DMS79 treated with DMSO at 0.1 percent for 48 hours (cell line): ENCODE measurements around the gene SLC5A9.
"Not testable (repeated sequence)": the region's sequence is repeated elsewhere in the genome, so short reads cannot be mapped to it uniquely, and the experiment has no call there.

Experiments
- DNase-seq: peaks from one replicate; lab custom pipeline; 2025; lab: John Stamatoyannopoulos, UW

Gene SLC5A9

DNA sequence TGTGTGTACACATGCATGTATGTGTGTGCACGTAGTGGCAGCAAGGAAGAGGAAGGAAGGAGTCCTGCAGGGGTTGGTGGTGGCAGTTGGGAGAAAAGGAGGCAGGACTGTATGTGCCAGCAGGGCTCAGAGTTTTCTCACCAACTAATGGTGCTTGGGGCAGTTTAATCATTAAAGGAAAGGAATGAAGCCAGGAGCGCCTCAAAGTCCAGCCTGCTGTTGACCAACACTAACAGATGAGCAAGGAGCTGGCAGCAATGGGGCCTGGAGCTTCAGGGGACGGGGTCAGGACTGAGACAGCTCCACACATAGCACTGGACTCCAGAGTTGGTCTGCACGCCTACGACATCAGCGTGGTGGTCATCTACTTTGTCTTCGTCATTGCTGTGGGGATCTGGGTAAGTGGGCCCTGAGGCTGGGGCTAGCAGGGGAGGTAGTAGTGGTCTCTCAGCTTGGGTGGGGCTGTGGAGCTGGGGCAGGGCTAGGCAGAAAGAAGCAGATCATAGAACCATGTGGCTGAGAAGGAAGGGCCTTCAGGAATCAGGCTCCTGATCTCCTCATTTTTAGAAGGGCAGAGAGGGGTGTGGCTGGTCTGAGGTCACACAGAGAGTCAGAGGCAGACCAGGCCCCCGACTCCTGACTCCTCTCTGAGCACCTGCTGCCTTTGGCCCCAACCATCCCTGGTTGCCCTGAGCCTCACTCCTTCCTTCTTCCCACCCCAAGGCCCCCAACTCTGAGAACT lies at the start of gene SLC5A9:
Gene SLC5A9, plus strand, starts transcription at position 216 of the 742 bp plus-strand sequence. Its CDS starts 21 bp downstream, at position 237.
- no peak for DNase-seq

DNA sequence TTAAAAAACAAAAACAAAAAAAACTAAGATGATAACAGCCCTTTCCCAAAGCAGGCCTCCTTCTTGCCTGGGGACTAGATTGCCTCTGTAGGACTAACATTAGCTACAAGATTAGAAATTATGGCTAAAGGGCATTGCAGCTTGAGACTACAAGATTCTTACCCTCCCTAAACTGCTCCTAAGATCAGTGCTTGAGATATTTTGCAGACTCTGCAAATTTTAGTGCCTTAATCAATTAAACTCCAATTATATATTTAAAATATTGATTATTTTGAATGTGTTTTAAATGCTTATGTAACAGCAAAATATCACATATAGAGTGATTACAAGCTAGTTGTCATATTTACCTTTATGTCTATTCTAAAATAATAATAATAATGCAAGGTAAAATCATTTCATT lies 47.4 kb upstream of the SLC5A9 start:
- no peak for DNase-seq

DNA sequence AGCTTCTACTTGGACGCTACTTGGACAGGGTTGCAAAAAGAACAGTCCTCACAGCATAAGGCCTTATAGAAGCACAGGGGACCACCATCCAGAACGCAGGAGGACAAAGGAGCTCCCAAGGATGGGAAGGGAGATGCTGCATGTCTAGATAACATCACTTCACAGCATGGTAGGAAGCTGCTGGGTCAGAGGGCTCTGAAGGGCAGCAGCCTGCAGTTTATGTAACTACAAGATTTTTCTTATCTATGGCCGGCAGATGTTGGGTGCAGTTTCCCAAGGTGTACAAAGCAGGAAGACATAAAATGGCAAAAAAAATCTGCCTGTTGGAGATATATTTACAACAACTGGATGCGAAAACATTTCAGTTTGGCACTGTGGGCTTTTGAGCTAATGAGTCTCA lies 45.3 kb upstream of the SLC5A9 start:
- no peak for DNase-seq

DNA sequence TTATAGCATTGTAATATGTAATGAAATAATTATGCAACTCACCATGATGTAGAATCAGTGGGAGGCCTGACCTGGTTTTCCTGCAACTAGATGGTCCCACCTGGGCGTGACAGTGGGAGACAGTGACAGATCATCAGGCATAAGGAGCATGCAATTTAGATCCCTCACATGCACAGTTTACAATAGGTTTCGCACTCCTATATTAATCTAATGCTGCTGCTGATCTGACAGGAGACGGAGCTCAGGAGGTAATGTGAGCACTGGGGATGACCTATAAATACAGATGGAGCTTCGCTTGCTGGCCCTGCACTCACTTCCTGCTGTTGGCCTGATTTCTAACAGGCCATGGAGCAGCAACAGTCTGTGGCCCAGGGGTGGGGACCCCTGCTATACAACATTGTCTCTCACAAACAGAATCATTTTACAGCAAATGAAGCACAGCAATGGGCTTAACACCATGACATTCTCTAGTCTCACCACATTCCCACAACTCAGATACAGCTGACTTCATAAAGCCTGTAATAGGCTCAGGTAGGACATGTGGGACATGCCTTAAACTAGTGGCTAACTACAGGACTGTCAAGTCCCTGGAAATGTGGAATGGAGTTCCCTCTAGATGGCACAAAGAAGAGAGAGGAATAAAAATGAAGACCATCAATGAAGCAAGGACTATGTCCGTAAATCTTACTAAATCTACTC lies 40.7 kb upstream of the SLC5A9 start:
- peak; percentile 80 for DNase-seq

DNA sequence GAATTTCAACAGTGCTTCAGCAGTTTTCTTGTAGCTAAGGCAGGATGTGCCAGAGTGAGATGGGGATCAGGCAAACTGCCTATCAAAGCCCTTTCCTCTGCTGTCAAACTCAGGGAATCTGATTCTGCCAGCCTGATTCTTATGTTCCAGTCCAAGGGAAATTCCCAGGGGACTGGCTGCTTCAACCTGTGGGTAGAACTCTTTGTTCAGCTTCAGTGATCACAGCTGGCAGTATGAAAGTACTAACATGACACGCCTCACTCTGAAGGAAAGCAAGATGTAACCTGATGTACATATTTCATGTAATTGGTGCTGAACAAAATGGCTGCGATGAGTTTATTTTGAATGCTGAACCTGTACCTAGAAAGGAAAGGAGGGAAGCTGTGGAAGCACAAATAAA lies 40.1 kb upstream of the SLC5A9 start:
- peak; percentile 96 for DNase-seq

DNA sequence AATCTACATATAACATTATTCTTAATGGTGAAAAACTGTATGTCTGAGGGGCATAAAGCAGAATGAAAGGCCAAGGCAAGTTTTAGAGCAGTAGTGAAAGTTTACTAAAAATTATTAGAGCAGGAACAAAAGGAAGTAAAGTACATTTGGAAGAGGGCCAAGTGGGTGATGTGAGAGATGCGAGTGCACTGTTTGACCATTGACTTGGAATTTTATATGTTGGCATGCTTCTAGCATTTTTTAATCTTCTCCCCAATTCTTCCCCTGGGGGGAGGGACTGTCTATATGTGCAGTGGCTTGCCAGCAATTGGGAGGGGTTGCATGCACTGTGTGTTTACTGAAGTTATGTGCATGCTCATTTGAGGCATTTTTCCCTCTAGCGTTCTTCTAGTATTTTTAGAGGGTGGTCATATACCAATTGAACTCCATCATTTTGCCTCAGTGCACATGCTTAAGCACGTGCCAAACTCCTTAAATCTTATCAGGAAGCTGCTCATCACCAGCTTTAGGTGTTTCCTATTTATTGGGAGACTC lies 36.1 kb upstream of the SLC5A9 start:
- DNase-seq = no peak

DNA sequence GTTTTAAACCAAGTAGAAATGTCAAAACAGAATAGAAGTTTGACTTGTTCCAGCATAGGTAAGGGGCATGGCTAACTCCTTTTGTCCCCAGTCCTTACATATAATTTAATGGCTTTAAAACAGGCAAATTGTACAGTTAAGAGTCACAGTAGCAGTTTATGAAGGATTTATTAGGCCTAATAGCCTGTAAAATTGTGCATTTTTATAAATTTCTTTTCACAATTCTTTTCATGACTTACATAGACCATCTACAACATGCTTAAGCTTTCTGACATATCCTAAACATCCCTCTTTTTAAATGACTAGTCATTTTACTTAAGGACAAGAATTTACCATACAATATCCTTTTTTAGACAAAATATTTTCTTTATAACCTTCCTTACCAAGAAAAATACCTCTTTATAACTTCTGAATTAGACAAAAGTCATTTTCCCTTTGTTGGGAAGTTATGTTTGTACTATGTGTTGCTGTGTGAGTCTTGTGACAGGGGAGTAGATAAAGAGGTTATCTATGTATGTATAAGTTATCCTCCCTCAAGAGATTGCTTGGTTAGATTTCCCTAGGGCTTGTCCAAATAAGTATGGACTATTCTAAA lies 34.5 kb upstream of the SLC5A9 start:
- no peak for DNase-seq

DNA sequence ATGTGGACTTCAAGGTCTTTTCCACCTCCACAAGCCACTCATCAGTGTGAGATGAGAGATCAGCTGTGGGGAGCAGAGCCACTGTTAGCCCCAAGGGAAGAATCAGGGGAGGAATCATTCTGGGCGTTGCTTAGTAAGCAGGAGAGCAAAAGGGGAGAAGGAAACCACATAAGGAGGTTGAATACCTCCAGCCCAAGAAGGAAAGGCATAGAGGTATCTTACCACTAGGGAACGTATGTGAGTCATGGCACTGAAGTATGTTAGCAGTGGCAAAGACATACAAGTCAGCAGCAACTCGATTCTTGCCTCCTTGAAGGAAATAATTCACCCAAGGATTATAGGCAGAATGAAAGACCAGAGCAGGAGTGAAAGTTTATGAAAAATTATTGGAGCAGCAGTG lies 31.6 kb upstream of the SLC5A9 start:
- no peak for DNase-seq

DNA sequence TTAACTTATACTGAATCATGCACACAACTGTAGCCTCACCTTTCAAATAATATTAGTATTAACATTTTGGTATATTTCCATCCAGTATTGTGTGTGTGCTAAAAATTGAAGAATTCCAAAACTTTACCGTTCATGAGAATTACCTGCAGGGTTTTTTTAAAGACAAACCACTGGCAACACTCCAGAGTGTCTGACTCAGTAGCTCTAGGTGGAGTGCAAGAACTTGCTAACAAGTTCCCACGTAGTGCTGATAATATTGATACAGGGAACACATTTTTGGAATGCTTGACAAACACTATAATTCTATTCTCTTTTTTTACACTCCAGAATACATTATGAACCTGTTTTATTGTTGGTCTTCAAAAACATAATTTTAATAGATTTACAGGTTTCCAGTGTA lies 27.7 kb upstream of the SLC5A9 start:
- no peak for DNase-seq

DNA sequence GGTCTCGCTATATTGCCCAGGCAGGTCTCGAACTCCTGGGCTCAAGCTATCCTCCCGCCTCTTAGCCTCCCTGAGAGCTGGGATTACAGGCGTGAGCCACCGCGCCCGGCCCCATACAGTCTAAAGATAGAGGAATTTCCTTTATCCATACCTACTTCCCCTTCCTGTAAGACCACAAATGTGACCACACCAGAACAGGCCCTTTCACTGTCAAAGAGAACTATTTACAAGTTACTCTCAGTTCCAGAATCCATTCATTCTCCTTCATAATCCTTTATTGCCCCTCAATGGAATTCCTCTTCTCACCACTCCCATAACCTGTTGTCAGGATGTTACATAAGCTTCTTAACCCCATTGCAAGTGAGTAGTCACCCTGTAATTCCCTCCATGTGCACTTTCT lies 26.3 kb upstream of the SLC5A9 start:
- no peak for DNase-seq

DNA sequence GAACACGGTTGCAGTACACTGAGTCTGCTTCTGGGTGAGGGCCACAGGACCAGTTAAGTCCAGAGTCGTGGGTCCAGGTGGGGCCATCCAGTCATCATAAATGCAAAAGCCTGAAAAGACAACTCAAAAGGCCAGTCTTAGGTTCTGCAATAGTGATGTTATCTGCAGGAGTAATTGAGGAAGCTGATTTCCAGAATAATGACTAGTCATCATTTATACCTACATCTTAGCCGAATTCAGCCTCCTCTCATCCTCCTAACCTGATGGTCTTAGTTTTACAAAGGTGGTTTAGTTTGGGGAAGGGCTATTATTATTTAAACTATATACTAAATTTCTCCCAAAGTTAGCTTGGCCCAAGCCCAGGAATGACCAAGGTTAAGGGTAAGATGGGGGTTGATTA lies 23.5 kb upstream of the SLC5A9 start:
- DNase-seq = no peak

DNA sequence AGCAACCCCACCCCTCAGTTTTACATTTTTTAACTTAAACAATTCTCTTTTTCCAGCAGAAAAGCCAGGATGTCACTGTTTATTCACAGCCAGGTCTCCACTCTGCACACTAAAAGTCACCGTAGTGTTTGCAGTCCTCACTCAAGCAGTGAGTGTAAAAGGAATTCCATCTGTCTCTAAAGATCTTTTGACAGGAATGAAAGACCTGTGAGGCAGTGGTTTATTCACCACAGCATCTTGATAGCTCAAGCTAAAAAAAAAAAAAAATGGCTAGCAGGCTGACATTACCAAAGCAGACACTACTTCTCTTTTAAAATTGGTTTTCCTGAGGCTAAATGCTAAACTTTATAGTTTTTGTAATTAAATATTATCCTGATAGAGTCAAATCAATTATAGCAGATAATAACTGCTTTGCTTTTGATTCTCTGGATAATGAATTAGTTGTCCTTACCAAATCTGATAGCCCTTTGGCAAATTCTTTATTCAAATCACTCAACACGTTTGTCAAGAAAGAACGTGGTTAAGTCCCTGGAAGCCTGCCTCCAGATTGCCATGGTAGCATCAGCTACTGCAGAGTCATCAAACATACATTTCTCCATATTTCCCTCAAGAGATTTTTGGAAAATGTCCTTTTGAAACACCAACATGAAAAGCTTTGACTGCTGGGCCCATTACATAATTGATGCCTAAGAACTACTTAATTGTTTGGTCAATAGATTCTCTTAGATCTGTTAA lies 22.2 kb upstream of the SLC5A9 start:
- DNase-seq = peak; percentile 65

DNA sequence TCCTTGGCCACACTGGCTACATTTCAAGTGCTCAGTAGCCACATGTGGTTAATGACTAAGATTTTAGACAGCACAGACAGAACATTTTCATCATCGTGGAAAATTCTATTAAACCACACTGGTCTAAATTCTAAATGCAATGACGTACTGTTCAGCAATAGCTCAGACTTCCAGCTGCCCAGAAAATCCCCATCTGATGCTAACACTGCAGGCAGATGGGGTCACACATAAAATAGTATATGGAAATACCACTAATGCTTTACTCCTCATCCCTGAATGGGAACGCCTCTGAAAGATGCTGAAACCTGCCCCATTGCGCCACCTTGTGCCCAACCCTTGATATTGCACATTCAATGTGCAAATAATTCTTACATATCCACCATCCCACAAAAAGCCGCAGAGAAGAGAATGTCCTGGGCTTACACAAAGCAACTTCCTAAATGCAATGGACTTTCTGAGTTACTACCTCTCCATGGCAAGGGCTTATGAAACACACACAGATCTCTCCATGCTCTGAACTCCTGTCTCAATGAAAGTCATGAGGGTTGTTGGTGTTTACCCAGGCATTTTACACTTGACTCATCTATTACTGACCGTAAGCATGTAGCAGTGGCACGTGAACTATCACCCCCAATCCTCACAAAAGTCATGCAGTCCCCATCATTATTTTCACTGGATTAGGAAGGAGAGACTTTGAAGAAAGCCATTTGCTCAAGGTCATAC lies 20.3 kb upstream of the SLC5A9 start:
- DNase-seq = peak; percentile 81

DNA sequence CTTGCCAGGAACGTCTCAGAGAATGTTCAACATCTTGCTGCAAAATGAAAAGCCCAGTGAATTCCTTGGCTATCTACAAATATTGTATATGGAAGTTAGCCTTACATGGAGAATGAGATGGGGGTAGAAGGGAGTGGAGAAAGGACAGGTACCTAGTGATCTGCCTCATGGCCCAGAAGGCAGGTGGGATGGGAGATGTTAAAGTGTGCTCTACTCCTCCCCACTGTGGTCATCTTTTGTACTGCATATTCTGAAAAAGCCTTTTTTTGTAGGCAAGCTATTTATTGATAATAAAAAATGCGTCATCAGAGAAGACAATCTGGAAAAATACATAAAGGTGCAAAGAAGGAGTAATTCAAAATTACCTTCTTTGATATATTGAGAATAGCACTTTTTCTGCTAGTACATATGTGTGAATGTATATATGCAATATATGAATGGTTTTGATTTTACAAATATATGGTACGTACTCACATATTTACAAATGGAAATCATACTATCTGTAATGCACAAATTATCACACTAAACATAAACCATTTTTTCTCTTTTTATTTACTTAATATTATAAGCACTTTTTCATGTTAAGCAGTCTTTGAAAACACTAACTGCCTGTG lies 19.1 kb upstream of the SLC5A9 start:
- DNase-seq = peak; percentile 49

DNA sequence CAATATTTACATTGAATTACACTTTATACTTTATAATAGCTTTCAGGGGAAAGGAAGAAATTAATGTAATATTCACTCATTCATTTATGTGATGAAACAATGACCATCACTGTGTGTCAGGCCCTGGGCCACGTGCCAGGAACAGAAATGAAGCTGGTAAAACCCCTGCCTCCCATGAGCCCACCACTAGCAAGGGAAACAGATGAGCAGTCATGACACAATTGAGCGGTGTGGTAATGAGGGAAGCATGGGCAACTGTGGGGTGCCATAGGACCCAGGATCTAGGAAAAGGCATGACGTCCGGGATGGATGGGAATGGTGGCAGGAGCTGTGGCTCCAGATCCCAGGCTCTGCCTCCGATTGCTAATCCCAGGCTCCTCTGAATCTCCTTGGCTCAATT lies 17.0 kb upstream of the SLC5A9 start:
- DNase-seq = no peak

DNA sequence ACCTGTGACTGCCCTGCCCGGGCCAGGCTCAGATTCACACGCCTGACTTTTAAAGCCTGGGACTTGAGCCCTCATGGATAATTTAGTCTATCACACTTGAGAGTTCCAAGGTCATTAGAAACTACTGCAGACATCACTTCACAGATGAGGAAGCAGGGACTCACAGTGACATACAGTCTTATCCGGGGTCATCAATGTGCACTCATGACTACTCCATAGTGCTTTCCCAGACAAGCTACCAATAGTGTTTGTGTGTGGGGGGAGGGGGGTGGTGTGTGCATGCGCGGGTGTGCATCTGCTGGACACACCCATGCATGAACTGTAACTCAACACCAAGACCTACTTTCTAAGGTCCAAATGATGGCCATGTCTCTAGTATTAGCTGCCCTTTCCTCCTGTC lies 16.1 kb upstream of the SLC5A9 start:
- DNase-seq = peak; percentile 95

DNA sequence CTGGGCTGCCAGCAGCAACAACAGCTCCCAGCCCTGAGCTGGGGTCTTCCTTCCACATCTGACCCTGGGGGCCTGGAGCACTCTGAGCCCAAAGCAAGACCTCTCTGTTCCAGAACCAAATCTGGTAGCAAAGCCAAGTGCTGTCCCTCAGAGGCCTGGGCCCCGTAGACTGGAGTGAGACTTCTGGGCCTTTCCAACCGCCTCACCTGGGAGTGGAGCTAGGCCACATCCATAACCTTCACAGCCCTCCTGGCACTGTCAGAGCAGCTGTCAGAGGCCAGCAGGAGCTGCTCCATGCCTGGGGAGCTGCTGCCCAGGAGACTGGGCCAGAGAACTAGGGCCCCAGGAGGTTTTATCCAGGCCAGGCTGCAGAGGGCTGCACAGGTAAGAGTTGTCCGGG lies 15.4 kb upstream of the SLC5A9 start:
- DNase-seq = no peak

DNA sequence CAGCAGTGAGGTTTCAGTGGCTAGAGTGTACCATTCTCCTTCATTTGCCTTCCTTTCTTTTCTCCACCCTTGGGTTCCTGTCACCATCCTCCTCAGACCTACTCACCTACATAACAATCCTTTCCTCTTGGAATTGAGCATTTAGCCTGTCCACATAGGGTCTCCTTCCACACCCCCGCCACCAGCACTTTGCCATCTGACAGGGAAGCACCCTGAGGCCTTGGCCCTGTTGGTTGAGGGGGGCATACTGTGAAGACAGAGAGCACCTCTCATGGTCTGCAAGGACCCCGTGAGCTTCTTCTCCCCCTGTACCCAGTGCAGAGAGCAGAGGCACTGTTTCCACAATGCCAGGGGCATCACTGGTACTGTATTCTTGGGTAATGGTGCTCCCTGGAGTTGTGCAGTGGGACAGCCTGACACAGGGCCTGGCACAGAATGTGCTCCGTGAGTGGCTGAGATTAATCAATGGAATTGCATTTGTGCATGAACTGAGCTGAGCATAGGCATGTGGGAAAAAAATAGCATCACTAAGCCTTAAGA lies 14.9 kb upstream of the SLC5A9 start:
- DNase-seq = no peak

DNA sequence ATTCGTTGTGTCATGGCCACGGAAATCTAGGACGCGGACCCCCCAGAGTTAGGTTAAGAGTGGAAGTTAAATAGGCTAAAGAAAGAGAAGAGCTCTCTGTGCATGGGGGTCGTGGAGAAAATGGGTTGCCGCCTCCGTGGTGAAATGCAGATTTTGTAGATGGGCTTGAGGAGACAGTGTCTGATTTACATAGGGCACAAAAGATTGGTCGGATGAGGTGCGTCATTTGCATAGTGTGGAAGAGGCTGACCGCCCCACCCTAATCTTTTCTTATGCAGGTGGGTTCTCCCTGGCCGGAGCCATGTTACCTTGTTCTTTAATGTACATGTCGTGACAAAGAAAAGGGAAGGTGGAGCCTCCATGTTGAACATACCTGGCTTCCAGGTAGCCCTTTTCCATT lies 14.3 kb upstream of the SLC5A9 start:
- no peak for DNase-seq

DNA sequence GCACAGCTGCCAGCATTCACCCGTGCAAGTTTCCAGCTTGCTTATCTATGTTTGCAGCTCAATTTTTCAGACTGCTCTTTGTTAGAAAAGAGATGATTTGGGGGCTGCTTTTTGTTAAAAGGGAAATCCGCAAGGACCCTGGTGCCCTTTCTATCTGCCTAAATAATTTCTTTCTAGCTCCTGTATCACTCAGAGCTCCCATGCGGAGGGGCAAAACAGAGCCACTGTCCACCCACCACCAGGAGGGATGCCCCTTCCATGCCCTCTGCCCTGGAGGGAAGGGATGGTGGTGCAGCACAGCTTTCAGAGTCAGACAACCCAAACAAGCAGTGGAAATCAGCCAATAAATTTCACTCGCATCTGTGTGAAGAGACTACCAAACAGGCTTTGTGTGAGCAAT lies 13.9 kb upstream of the SLC5A9 start:
- no peak for DNase-seq

DNA sequence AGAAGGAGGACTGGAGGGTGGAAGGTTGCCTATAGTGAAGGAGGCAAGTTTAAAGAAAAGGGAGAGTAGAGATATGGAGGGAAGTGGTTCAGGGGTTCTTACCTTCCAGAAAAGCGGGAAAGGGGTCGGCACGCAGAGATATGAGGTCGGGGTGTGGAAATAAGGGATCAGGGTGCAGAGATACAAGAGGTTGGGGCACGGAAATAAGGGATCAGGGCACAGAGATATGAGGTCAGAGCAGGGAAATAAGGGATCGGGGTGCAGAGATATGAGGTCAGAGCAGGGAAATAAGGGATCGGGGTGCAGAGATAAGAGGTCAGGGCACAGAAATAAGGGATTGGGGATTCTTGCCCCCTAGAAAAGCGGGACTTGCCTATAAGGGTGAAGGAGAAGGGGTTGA lies 9.1 kb upstream of the SLC5A9 start:
- DNase-seq = not testable (repeated sequence)
